ENCODE measurements around the gene KLHL7.

KLHL7 gene

GRCh38 chr7:23226844-23227450, 121.4 kb downstream of the KLHL7 start:
- Histone ChIP-seq H3K36me3 (no peaks in the 10 kb centered on the region), H3K9me3 (no peaks in the 10 kb centered on the region)
- no peak for TF ChIP-seq CTCF (IDR thresholded peaks at IDR 0.05; ENCODE audit: low read depth, low read length)

More at GRCh38 chr7:23226844-23227450, 121.4 kb downstream of the KLHL7 start:
- DNase-seq = no peak
- Histone ChIP-seq H3K4me1 (no peaks in the 10 kb centered on the region), H3K27me3 (no peaks in the 10 kb centered on the region), H3K4me3 (ENCODE audit: low read depth, low read length) (no peak overlapping the region)
